PFSK-1 (cell line): ENCODE measurements around the gene RAD51B.

ENCODE experiments used
- FOXP2 ChIP-seq: optimal IDR thresholded peaks from 2 replicates; pipeline ENCODE3; 2011; ENCODE audit warnings: borderline replicate concordance, control low read depth, inconsistent platforms; ENCODE audit not compliant: insufficient read depth; ENCODE audit errors: extremely low read length, extremely low read depth
- POLR2AphosphoS5 ChIP-seq: IDR thresholded peaks from 2 replicates; pipeline ENCODE4 v1.6.1; 2012; ENCODE audit warnings: low read depth, mild to moderate bottlenecking, control low read depth, low read length, moderate library complexity
- SIN3A ChIP-seq: IDR thresholded peaks from 2 replicates; pipeline ENCODE4 v1.6.1; 2012; ENCODE audit warnings: mild to moderate bottlenecking, low read length, moderate library complexity, borderline replicate concordance; ENCODE audit not compliant: insufficient read depth
- TAF1 ChIP-seq: IDR thresholded peaks from 2 replicates; pipeline ENCODE4 v1.6.1; 2012; ENCODE audit warnings: low read length, control low read depth, borderline replicate concordance; ENCODE audit not compliant: insufficient read depth
- TF ChIP-seq, protein P1 (sequence below), 2 experiments: IDR thresholded peaks; 2 replicates each; pipeline versions ENCODE4 v1.6.1 to v1.8.0; 2011 to 2012; ENCODE audit warnings: low read depth in 2 of 2, low read length in 2 of 2, control low read depth in 1 of 2, inconsistent platforms in 1 of 2, mild to moderate bottlenecking in 1 of 2, moderate library complexity in 1 of 2; ENCODE audit not compliant: insufficient read depth in 1 of 2

RAD51B gene

DNA sequence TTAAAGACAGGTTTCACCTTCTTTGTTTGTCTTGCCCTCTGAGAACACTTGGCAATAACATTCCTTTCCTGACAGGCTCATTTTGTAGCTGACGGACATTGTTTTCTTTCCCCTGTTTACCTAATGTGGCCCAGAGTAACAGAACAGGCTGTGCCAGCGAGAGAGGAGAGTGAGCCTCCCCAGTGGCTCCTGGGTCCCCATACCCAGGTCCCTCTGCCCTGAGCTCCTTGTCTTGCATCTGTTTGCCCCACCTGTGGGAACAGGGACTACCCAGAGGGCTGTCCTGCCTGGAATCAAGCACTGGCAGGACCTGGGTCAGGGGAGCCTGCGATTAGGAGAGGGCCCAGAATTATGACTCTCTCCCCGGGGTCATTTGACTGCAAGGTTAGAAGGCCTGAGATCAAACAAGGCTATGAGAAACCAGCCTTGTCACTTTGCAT is 750.4 kb downstream of the RAD51B start:
- TF ChIP-seq POLR2AphosphoS5 (no peak), TAF1 (no peak)

GRCh38 chr14:68571114-68571591 is 751.6 kb downstream of the RAD51B start:
- no peak for TF ChIP-seq POLR2AphosphoS5

GRCh38 chr14:68571928-68572525 is 752.4 kb downstream of the RAD51B start:
- no peak for TF ChIP-seq FOXP2
- TF ChIP-seq, protein P1, sequence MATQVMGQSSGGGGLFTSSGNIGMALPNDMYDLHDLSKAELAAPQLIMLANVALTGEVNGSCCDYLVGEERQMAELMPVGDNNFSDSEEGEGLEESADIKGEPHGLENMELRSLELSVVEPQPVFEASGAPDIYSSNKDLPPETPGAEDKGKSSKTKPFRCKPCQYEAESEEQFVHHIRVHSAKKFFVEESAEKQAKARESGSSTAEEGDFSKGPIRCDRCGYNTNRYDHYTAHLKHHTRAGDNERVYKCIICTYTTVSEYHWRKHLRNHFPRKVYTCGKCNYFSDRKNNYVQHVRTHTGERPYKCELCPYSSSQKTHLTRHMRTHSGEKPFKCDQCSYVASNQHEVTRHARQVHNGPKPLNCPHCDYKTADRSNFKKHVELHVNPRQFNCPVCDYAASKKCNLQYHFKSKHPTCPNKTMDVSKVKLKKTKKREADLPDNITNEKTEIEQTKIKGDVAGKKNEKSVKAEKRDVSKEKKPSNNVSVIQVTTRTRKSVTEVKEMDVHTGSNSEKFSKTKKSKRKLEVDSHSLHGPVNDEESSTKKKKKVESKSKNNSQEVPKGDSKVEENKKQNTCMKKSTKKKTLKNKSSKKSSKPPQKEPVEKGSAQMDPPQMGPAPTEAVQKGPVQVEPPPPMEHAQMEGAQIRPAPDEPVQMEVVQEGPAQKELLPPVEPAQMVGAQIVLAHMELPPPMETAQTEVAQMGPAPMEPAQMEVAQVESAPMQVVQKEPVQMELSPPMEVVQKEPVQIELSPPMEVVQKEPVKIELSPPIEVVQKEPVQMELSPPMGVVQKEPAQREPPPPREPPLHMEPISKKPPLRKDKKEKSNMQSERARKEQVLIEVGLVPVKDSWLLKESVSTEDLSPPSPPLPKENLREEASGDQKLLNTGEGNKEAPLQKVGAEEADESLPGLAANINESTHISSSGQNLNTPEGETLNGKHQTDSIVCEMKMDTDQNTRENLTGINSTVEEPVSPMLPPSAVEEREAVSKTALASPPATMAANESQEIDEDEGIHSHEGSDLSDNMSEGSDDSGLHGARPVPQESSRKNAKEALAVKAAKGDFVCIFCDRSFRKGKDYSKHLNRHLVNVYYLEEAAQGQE (IDR thresholded peaks at IDR 0.05; ENCODE audit: insufficient read depth in 1 of 2, low read depth in 2 of 2, low read length in 2 of 2), result no peak
- no peak for TF ChIP-seq POLR2AphosphoS5
- TF ChIP-seq TAF1, result no peak
- TF ChIP-seq SIN3A, result no peak

DNA sequence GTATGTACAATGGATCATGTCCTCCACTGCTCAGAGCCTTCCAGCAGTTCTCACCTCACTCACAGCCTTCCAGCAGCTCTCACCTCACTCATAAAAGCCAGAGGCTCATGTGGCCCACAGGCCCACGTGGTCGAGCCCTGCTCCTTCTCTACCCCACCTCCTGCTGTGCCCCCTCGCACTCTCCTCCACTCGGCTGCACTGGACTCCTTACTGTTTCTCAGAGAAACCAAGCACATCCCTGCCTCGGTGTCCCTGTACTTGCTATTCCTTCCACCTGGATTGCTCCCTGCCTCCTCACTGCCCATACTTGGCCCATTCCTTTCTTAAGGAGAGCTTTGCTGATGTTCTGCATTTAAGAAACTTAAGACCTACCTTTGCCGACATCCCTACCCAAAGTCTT is 753.5 kb downstream of the RAD51B start:
- TF ChIP-seq POLR2AphosphoS5, result no peak
- TF ChIP-seq, protein P1 (IDR thresholded peaks at IDR 0.05; ENCODE audit: insufficient read depth in 1 of 2, low read depth in 2 of 2, low read length in 2 of 2), result no peak
- TF ChIP-seq TAF1, result no peak
- TF ChIP-seq FOXP2, result no peak
- TF ChIP-seq SIN3A, result no peak

GRCh38 chr14:68573722-68574121 is 754.1 kb downstream of the RAD51B start:
- TF ChIP-seq, protein P1 (IDR thresholded peaks at IDR 0.05; ENCODE audit: insufficient read depth in 1 of 2, low read depth in 2 of 2, low read length in 2 of 2), result no peak
- no peak for TF ChIP-seq FOXP2
- TF ChIP-seq TAF1, result no peak
- TF ChIP-seq POLR2AphosphoS5, result no peak
- no peak for TF ChIP-seq SIN3A

DNA sequence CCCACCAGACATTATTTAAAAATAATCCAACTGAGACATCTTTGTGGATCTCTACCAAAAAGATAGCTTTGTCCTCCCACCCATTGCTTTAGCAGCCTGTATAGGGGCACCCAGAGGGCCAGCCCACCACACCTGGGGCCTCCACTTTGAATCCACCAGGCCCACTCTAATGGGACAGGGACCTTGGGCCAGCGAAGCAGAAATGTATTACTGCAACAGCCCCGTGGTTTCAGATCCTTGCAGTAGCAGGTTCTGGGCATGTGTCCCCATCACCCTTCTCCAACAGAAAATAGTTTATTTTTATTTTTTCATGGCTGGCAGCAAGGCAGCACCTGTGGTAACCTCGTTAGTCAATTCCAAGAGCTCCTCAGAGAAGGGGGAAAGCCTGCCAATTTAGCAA is 754.9 kb downstream of the RAD51B start:
- TF ChIP-seq POLR2AphosphoS5, result no peak
- TF ChIP-seq FOXP2, result no peak
- TF ChIP-seq SIN3A, result no peak
- TF ChIP-seq, protein P1 (IDR thresholded peaks at IDR 0.05; ENCODE audit: insufficient read depth in 1 of 2, low read depth in 2 of 2, low read length in 2 of 2), result no peak
- no peak for TF ChIP-seq TAF1
